Sigmoid colon (tissue), 4 donors: ENCODE data around the gene ERRFI1.

Source experiments
- EP300 ChIP-seq, 4 donors: sonication (generic); formaldehyde crosslinking; IDR thresholded peaks; one replicate each; pipeline ENCODE4 v1.6.1; 2017; ENCODE audit warnings: antibody characterized with exemption in 4 of 4
- POLR2A ChIP-seq, 2 donors: fragments of 450-650 bp; IDR thresholded peaks; one replicate each; pipeline ENCODE4 v1.6.1; 2016; ENCODE audit warnings: antibody characterized with exemption in 2 of 2, mild to moderate bottlenecking in 2 of 2, moderate library complexity in 2 of 2
- POLR2AphosphoS5 ChIP-seq, 4 donors: sonication (generic); formaldehyde crosslinking; IDR thresholded peaks; one replicate each; pipeline ENCODE4 v1.6.1; 2017; ENCODE audit warnings: antibody characterized with exemption in 4 of 4
- TF ChIP-seq, protein P1 (sequence below), 4 experiments: fragments of 450-650 bp in 3 of 4; fragments of 200-600 bp in 1 of 4; IDR thresholded peaks; one replicate each; pipeline ENCODE4 v1.5.1; 2016 to 2019; ENCODE audit warnings: antibody characterized with exemption in 4 of 4, mild to moderate bottlenecking in 3 of 4, moderate library complexity in 2 of 4

GRCh38 chr1:8033322-8033721 is 7.2 kb upstream of the ERRFI1 start:
- TF ChIP-seq, protein P1, sequence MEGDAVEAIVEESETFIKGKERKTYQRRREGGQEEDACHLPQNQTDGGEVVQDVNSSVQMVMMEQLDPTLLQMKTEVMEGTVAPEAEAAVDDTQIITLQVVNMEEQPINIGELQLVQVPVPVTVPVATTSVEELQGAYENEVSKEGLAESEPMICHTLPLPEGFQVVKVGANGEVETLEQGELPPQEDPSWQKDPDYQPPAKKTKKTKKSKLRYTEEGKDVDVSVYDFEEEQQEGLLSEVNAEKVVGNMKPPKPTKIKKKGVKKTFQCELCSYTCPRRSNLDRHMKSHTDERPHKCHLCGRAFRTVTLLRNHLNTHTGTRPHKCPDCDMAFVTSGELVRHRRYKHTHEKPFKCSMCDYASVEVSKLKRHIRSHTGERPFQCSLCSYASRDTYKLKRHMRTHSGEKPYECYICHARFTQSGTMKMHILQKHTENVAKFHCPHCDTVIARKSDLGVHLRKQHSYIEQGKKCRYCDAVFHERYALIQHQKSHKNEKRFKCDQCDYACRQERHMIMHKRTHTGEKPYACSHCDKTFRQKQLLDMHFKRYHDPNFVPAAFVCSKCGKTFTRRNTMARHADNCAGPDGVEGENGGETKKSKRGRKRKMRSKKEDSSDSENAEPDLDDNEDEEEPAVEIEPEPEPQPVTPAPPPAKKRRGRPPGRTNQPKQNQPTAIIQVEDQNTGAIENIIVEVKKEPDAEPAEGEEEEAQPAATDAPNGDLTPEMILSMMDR (IDR thresholded peaks at IDR 0.05): no peak
- no peak for TF ChIP-seq POLR2A (IDR thresholded peaks at IDR 0.05)
- TF ChIP-seq EP300 (IDR thresholded peaks at IDR 0.05): no peak
- no peak for TF ChIP-seq POLR2AphosphoS5 (IDR thresholded peaks at IDR 0.05)
